ENCODE results near the gene MYOF. TPM values are rescaled to one million over a fixed set of nuclear protein-coding genes. Genes with fewer than 3 reads are reported as not detected.
A peak's percentile ranks its signal among the peaks of the same experiment; 100 is the strongest.

The MYOF gene
- polyA plus RNA-seq, 1 of the 3 experiments (the other 2 are of a cell fraction): 103 TPM

GRCh38 chr10:93496322-93497041, 14.3 kb upstream of the MYOF start, which contains the start of gene CEP55:
TSS of gene CEP55 (plus strand) at chr10:93496612. CDS start at chr10:93500052, 3,440 bp downstream.
- Histone ChIP-seq H3K36me3 (replicated peaks in 1 of 2; ENCODE audit: control insufficient read depth in 1 of 2, insufficient read depth in 2 of 2, low read length in 1 of 2) (peaks cover 0 to 3% of the 10 kb centered on the region in 2 experiments), H4K20me1 (ENCODE audit: insufficient read depth) (no peaks in the 10 kb centered on the region), H3K4me3 (ENCODE audit: low read depth in 2 of 2, low read length in 1 of 2) (peak within 1 kb of the TSS; percentile 81 to 82), H3F3A (replicated peaks; ENCODE audit: insufficient read depth) (no peaks in the 10 kb centered on the region), H3K27ac (ENCODE audit: low read depth in 2 of 2, low read length in 1 of 2) (peak within 1 kb of the TSS; percentile 44 to 54), H2AFZ (ENCODE audit: low read depth) (peak within 1 kb of the TSS; percentile 98), H3K4me2 (peak within 1 kb of the TSS; percentile 87), H3K9me2 (no peaks in the 10 kb centered on the region), H3K79me2 (ENCODE audit: insufficient read depth) (peaks cover 50% of the 10 kb centered on the region), H3K4me1 (ENCODE audit: control insufficient read depth in 1 of 2, insufficient read depth in 2 of 2, low read depth in 1 of 2, low read length in 1 of 2) (peaks cover 0 to 4% of the 10 kb centered on the region in 2 experiments; a peak in 3 of 4 replicates), H3K27me3 (ENCODE audit: insufficient read depth) (no peaks in the 10 kb centered on the region), H3K9me3 (no peaks in the 10 kb centered on the region), H3K9ac (peak within 1 kb of the TSS; percentile 70)
- DNase-seq: peak; percentile 97
- under 1% methylated on average over 22 of the region's 68 CpGs for WGBS (ENCODE audit: low lambda C conversion rate)
- ChIA-PET CTCF (interaction anchor here (0.5 to 4.0 kb wide), 4 partner anchors 14 to 362 kb away, joined by 3 to 25 read pairs (median 8); partner anchors contain the start of gene MYOF), POLR2A (no interaction called here)
- TF ChIP-seq SIN3A (IDR thresholded peaks at IDR 0.05; ENCODE audit: borderline replicate concordance, low read depth, low read length) (peak; percentile 99), MAX (IDR thresholded peaks at IDR 0.05; ENCODE audit: low read depth) (peak; percentile 92), EZH2phosphoT487 (IDR thresholded peaks at IDR 0.05; ENCODE audit: borderline replicate concordance, low read depth) (no peak), USF1 (IDR thresholded peaks at IDR 0.05; ENCODE audit: borderline replicate concordance, low read depth) (peak; percentile 21; the same call in 1 of the 2 replicates), TAF1 (IDR thresholded peaks at IDR 0.05; ENCODE audit: borderline replicate concordance, low read depth, low read length) (peak; percentile 78), ZBTB33 (IDR thresholded peaks at IDR 0.05; ENCODE audit: borderline replicate concordance, low read depth) (no peak), GABPA (IDR thresholded peaks at IDR 0.05; ENCODE audit: low read depth) (peak; percentile 81), POLR2AphosphoS5 (IDR thresholded peaks at IDR 0.05; ENCODE audit: low read depth, low read length) (peak; percentile 85), FOXM1 (IDR thresholded peaks at IDR 0.05; ENCODE audit: low read depth) (peak; percentile 98), RXRA (IDR thresholded peaks at IDR 0.05; ENCODE audit: borderline replicate concordance, low read depth) (no peak), YY1 (IDR thresholded peaks at IDR 0.05; ENCODE audit: low read depth) (no peak), MXI1 (IDR thresholded peaks at IDR 0.05; ENCODE audit: low read depth, low read length) (peak; percentile 99), NRF1 (IDR thresholded peaks at IDR 0.05; ENCODE audit: low read depth, low read length) (peak; percentile 61), RAD21 (IDR thresholded peaks at IDR 0.05; ENCODE audit: low read length) (no peak), ELF1 (IDR thresholded peaks at IDR 0.05) (peak; percentile 91), NFIC (IDR thresholded peaks at IDR 0.05; ENCODE audit: borderline replicate concordance) (no peak), RFX5 (IDR thresholded peaks at IDR 0.05; ENCODE audit: low read length) (peak; percentile 33; the same call in 1 of the 2 replicates)

Data from SK-N-SH (cell line).